HuH-7.5 (cell line): ENCODE data around the gene DCXR.

Experiments used
- DNase-seq: peaks from one replicate; pipeline ENCODE4 v3.0.0; 2011; ENCODE audit warnings: low spot score

DCXR gene

GRCh38 chr17:82072827-82073226, 35.3 kb upstream of the DCXR start:
- no peak for DNase-seq

- DNase-seq, result no peak
Observed at GRCh38 chr17:82070611-82071010, 33.1 kb upstream of the DCXR start.

- peak; percentile 72 for DNase-seq
Observed at GRCh38 chr17:82065638-82066303, 28.3 kb upstream of the DCXR start, which contains the start of gene DUS1L. Gene DUS1L, minus strand, starts transcription at chr17:82065804. Its CDS starts 745 bp downstream, at chr17:82065059.

DNA sequence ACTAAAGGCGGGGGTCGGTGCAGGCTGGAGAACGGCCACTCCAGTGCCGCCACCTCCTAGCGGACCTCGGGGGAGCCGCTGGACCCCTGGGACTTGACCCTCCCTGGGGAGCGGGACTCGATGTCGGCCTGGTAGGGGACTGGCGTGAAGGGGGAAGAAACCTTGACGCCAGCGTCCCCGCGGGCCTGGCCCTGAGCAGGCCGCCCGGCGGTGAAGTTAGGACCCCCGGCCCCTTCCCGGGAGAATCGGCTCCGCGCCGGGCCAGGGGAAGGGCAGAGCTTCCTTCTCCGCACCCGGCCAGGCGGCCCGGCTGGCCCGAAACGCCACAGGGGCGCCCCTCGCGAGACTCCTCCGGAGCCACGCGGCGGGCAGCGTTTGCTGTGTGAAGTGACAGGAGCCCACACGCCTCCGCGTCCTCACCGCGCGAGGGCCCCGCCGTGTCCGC, 27.7 kb upstream of the DCXR start:
- DNase-seq, result no peak

DNA sequence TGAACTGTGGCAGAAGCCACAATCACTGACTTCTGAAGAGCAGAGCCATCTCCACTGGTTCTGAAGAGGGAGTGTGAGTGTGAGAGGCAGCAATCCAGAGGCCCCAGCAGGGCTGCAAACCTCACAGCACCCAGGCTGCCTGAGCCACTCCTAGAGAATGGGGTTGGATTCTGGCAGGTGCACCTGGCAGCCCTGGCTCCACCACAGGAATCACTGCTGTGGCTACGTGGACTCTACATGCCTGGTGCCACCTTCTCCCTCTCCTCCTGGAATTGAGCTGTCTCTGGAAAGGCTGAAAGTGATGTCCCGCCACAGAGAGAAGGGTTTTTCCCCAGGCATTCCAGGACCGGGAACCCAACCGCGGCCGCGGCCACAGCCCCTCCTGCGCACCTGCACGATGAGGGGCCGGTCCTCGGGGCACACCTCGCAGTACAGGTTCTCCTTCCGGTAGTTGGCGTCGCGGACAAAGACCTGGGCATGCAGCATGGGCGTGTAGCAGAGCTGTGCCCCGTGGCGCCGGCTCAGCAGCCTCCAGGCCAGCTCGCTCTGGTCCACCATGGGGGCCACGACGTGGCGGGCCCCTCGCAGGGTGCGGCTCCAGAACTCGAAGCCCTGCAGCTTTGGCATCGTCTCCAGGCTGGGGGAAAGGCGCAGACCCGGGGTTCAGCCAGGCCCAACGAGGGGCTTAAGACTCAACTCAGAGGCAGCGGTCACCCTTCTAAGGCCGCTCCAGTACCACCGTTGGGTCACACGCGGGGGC, 27.1 kb upstream of the DCXR start:
- no peak for DNase-seq

GRCh38 chr17:82063424-82064415, 26.2 kb upstream of the DCXR start:
- DNase-seq, result no peak

DNA sequence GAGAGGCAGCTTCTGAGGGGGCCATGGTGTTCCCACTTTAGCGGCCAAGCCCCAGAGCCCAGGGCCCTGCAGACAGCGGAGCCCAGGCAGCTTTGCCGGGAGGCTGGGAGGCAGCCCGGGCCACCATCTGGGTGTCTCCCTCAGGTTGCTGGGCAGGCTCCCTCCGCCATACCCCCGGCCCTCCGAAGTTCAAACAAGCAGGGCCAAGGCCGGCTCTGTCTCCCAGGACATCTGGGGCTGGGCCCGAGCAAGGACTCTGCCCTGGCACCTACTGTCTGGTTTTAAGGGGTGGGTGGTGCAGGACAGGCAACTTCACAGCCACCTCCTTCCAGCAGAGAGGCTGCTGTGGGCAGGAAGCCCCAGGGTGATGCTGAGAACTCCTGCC, 25.5 kb upstream of the DCXR start:
- no peak for DNase-seq

GRCh38 chr17:82062076-82062983, 24.8 kb upstream of the DCXR start:
- no peak for DNase-seq

GRCh38 chr17:82061047-82061925, 23.8 kb upstream of the DCXR start:
- no peak for DNase-seq

GRCh38 chr17:82060614-82061013, 23.1 kb upstream of the DCXR start:
- no peak for DNase-seq

DNA sequence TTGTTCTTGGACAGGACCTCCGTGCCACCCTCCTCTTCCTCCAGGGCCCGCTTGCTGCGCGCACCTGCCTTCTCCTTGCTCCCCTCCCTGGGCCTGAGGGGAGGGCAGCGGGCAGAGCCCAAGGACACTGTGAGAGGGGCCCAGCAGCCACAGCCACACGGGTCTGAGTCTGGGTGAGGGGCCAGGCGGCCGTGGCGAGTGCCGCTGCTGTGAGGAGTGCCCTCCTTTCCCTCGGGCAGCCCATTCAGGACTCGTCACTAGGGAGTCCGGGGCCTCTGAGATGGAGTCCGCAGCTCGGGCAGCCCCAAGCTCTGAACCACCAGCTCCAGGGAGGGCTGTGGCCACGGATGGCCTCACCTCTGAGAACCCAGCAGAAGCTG, 22.5 kb upstream of the DCXR start:
- DNase-seq, result no peak

DNA sequence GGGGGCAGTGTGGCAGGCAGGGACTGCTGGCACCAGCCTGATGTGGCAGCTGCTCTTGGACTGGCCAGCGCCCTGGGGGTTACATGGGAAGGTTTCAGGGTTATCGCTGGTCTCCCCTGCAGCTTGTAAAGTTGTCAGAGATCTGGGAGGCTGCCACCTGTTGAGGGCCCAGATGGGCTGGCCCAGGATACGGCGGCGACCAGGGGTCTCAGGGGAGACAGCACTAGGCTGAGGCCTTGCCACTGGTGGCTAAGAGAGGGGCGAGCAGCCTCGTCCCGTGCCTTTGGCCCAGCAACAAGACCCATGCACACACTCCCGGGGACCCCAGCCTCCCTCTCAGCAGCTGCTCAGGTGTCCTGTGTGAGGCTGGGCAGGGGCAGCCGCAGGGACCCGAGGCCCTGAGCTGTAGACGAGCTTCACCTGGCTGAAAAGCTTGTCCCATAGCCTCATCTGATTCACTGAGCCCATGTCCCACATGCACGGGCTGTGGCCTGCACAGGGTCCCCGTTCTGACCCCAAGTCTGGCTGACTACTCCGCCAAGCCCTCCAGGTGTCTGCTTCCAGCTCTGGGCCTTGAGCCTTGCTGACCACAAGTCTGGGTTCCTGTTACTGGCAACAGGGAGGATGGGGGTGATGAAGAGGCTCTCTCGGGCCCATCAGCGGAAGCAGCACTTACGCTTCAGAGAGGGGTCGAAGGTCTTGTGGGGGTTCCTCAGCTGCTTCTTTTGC, 21.9 kb upstream of the DCXR start:
- no peak for DNase-seq

- no peak for DNase-seq
Observed at GRCh38 chr17:82058855-82059249, 21.4 kb upstream of the DCXR start.

GRCh38 chr17:82058230-82058854, 20.8 kb upstream of the DCXR start:
- DNase-seq, result no peak

DNA sequence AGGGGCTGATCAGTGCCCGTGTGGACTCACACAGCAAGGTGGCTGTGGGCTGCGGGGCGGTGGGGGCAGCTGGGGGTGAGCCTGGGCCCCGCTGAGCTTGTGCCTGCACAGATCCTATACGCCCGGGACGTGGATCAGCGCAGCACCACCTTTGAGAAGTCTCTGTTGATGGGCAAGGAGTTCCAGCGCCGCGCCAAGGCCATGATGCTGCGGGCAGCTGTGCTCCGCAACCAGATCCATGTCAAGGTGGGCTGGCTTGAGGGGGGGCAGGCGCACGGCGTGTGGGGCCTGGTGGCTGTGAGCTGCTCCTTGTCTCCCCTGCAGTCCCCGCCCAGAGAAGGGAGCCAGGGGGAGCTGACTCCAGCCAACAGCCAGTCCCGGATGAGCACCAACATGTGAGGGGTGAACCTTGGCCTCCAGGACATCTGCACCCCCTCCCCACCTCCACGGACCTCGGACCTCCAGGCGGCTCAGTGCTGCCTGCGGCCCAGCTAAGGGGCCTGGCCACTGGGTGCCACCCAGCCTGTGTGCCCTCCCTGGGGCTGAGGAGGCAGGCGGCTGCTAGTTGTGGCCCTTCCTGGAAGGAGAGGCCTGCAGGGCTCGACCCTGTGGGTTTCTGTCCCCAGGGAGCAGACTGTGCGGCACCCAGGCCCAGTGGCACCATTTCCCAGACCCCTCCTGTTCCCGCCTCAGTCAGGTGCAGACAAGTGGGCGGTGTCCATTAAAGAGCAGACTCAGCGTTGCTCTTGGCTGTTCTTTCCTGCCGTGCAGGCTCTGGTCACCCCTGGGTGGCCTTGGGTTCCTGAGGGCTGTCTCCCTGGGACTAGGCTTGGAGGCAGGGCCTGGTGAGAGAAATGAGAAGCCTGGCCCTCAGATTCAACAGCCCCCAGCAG, 19.5 kb upstream of the DCXR start:
- DNase-seq, result no peak

DNA sequence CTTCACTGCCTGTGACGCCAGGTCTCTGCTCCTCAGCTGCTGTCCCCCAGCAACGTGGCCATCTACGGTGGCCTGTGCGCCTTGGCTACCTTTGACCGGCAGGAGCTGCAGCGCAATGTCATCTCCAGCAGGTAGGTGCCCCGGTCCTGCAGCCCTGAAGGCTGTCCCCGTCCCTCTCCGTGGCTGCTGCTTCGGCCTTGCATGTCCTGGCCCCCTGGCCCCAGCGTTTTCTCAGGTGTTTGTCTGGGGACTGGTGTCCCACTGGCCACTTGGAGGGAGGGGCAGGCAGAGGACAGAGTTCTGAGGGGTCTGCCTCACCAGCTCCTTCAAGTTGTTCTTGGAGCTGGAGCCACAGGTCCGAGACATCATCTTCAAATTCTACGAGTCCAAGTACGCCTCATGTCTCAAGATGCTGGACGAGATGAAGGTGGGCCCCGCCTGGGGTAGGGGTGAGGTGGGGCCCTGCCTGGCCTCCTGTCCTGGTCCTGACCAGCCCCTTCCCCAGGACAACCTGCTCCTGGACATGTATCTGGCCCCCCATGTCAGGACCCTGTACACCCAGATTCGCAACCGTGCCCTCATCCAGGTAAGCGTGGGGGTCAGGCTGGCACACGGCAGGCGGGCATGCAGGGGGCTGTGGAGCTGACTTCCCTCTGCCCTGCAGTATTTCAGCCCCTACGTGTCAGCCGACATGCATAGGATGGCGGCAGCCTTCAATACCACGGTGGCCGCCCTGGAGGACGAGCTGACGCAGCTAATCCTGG, 18.6 kb upstream of the DCXR start:
- DNase-seq, result no peak
